ENCODE data around the gene TMIGD1. TPM values are rescaled to one million over a fixed set of nuclear protein-coding genes. Genes with fewer than 3 reads are reported as not detected.

Gene TMIGD1
- total and polyA plus RNA-seq, 7 donors: 0.71 to 97.8 (median 61.1) TPM; not detected in 3

DNA sequence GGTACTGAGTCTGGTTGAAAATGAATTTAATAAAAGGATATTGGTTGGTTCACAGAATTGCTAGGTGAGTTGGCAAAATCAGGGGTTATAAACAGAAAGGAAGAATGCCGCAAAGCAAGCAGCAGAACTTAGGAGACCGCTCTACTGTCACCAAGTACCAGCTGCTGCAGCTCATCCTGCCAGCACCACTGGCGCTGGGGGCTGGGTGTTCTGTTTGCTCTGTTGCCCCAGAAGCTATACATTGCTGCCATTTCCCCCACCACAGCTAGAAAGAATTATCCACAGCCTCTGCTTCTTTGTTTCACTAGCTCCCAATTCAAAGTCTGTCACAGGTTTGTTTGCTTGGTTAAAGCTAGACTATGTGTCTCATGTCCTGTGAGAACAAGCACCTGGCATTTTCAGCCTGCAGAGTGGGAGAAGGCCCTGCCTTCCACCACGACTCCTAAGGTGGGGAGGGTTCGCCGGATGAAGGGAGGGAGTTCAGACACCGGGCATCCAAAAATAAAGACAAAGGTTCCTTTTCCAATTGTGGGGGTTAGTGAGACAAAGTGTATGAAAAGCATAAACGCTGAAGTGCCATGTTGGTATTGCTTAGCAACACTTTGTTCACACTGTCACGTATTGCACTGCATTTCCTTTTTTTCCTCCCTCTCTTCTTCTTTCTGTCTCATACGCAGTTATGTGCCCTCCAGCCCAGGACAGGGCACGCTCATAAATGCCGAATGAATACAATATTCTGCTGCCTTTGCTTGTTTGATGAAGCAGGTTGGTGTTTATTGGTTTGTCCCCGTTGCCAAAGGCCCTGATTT is 35.3 kb upstream of the TMIGD1 start:
- intact Hi-C loops (cut with DNase I): no loop called here
- no peaks in the 10 kb centered on the region for H3K9me3 ChIP-seq
- DNase-seq: no peak
- no peak overlapping the region for H3K4me3 ChIP-seq
- no peak for TF ChIP-seq CTCF (IDR thresholded peaks at IDR 0.05)
- TF ChIP-seq EP300 (IDR thresholded peaks at IDR 0.05): no peak
- no peak for TF ChIP-seq POLR2A (IDR thresholded peaks at IDR 0.05)
- TF ChIP-seq POLR2AphosphoS5 (IDR thresholded peaks at IDR 0.05): no peak
- 84 to 88% methylated on average over 13 of the region's 13 CpGs for WGBS, 2 donors
- H3K4me1 ChIP-seq: no peaks in the 10 kb centered on the region
- H3K27me3 ChIP-seq: no peaks in the 10 kb centered on the region
- H3K36me3 ChIP-seq: no peaks in the 10 kb centered on the region
- peak overlapping the region in 1 of 4 donors; percentile 42 for H3K27ac ChIP-seq

DNA sequence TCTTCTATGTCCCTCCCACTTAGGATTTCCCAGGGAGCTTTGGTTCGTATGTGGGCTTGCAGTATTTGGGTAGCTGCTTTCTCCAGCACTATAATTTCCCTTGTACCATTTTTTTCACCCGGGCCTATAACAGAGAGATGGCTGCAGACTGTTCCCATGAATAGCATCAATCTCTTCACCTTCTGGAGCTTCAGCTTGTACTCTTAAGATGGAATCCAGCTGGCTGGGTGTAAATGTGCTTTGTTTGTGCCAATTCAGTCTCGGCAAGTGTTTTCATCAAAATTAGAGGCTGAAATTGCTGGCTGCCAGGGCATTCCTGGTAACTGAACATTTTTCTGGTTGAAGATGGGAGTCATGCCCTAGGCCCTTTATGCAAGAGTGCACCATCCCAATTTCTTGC is 32.7 kb upstream of the TMIGD1 start:
- intact Hi-C loops (cut with DNase I): no loop called here
- H3K27ac ChIP-seq: peak overlapping the region in 1 of 4 donors; percentile 23
- TF ChIP-seq POLR2AphosphoS5 (IDR thresholded peaks at IDR 0.05) (no peak), CTCF (IDR thresholded peaks at IDR 0.05) (no peak)
- H3K36me3 ChIP-seq: no peaks in the 10 kb centered on the region
- no peaks in the 10 kb centered on the region for H3K27me3 ChIP-seq
- no peak overlapping the region for H3K4me3 ChIP-seq
- WGBS, 2 donors: 85 to 93% methylated on average over 3 of the region's 3 CpGs
- no peaks in the 10 kb centered on the region for H3K4me1 ChIP-seq
- peaks cover 0 to 6% (median 2%) of the 10 kb centered on the region in 4 donors for H3K9me3 ChIP-seq
- DNase-seq: no peak

DNA sequence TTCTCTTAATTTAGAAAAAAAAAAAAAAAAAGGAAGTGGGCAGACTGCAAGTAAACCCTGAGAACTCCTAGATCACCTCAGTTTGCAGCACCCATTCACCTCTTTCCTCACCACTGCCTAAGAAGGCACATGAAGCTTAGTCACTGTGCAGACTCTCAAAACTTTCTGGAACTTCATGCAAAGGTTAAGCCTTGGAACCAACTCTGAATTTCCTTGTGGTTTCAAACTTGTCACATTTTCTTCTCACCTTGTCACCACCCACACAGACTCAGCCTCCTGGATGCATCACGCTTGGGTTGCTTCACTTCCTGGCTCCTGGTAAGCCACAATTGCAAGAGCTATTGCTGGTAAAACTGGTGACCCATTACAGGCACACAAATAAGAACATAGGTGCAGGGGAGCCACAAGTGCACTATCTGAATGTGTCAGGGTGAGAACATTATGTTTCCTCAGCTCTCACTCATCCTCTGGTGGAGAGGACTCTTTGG is 29.9 kb upstream of the TMIGD1 start:
- no peak overlapping the region for H3K4me3 ChIP-seq
- 36 to 68% methylated on average over 1 of the region's 1 CpG for WGBS, 2 donors

GRCh38 chr17:30361766-30362279 is 28.0 kb upstream of the TMIGD1 start:
- Histone ChIP-seq H3K4me3 (no peak overlapping the region), H3K9me3 (peaks cover 0 to 6% (median 2%) of the 10 kb centered on the region in 4 donors), H3K4me1 (no peaks in the 10 kb centered on the region), H3K27me3 (no peaks in the 10 kb centered on the region), H3K27ac (no peak overlapping the region), H3K36me3 (no peaks in the 10 kb centered on the region)
- intact Hi-C loops (cut with DNase I): no loop called here
- WGBS, 2 donors: 96 to 98% methylated on average over 4 of the region's 4 CpGs
- TF ChIP-seq EP300 (IDR thresholded peaks at IDR 0.05): no peak
- no peak for TF ChIP-seq POLR2A (IDR thresholded peaks at IDR 0.05)
- TF ChIP-seq POLR2AphosphoS5 (IDR thresholded peaks at IDR 0.05): no peak
- no peak for TF ChIP-seq CTCF (IDR thresholded peaks at IDR 0.05)
- no peak for DNase-seq

More for the DNA sequence above, 29.9 kb upstream of the TMIGD1 start:
- intact Hi-C loops (cut with DNase I): no loop called here
- no peak overlapping the region for H3K27ac ChIP-seq
- H3K27me3 ChIP-seq: no peaks in the 10 kb centered on the region
- H3K4me1 ChIP-seq: no peaks in the 10 kb centered on the region
- TF ChIP-seq POLR2AphosphoS5 (IDR thresholded peaks at IDR 0.05) (no peak), POLR2A (IDR thresholded peaks at IDR 0.05) (no peak), EP300 (IDR thresholded peaks at IDR 0.05) (no peak), CTCF (IDR thresholded peaks at IDR 0.05) (no peak)
- no peaks in the 10 kb centered on the region for H3K36me3 ChIP-seq
- H3K9me3 ChIP-seq: peaks cover 0 to 6% (median 2%) of the 10 kb centered on the region in 4 donors
- no peak for DNase-seq
